OCI-LY3 (cell line): ENCODE measurements around the gene PLP2.

Experiments
- H2AFZ ChIP-seq: fragments of 200-600, 300-600 bp; shearing (Covaris generic); 2 replicates; pipeline ENCODE4 v1.6.0; 2014; ENCODE audit warnings: antibody characterized with exemption, low read depth, low read length
- H3K27ac ChIP-seq: fragments of 200-600, 300-600 bp; sonication (generic); 2 replicates; pipeline ENCODE4 v1.5.1; 2014; ENCODE audit warnings: mild to moderate bottlenecking, low read length, moderate library complexity, mixed read lengths
- H3K27me3 ChIP-seq: fragments of 200-600, 300-600 bp; sonication (generic); 2 replicates; pipeline ENCODE4 v1.6.1; 2014; ENCODE audit warnings: low read depth, low read length, mixed read lengths
- H3K36me3 ChIP-seq: fragments of 200-600, 300-600 bp; sonication (generic); replicated peaks from 2 replicates; pipeline ENCODE3; 2014; ENCODE audit warnings: low read depth, low read length, mixed read lengths
- H3K4me1 ChIP-seq: fragments of 300-600, 200-600 bp; sonication (generic); 2 replicates; pipeline ENCODE4 v1.6.1; 2014; ENCODE audit warnings: low read length, mixed read lengths
- H3K4me2 ChIP-seq: fragments of 200-600, 300-600 bp; sonication (generic); 2 replicates; pipeline ENCODE4 v1.6.1; 2014; ENCODE audit warnings: low read length, mixed read lengths
- H3K4me3 ChIP-seq: fragments of 300-600, 200-600 bp; sonication (generic); 2 replicates; pipeline ENCODE4 v1.5.1; 2014; ENCODE audit warnings: antibody characterized with exemption, mild to moderate bottlenecking, low read length, moderate library complexity
- H3K79me2 ChIP-seq: fragments of 300-600, 200-600 bp; shearing (Covaris generic); 2 replicates; pipeline ENCODE4 v1.6.1; 2014; ENCODE audit warnings: mild to moderate bottlenecking, low read length, mixed read lengths
- H3K9ac ChIP-seq: fragments of 300-600, 200-600 bp; shearing (Covaris generic); 2 replicates; pipeline ENCODE4 v1.6.0; 2014; ENCODE audit warnings: mild to moderate bottlenecking, low read length, moderate library complexity
- H3K9me3 ChIP-seq: fragments of 200-600, 300-600 bp; shearing (Covaris generic); 2 replicates; pipeline ENCODE4 v1.6.1; 2014; ENCODE audit warnings: low read length, mixed read lengths; ENCODE audit not compliant: insufficient read depth
- H4K20me1 ChIP-seq: fragments of 200-600, 300-600 bp; sonication (generic); 2 replicates; pipeline ENCODE4 v1.6.1; 2016; ENCODE audit warnings: low read length, mixed read lengths; ENCODE audit not compliant: insufficient read depth
- CTCF ChIP-seq: fragments of 200-600, 300-600 bp; sonication (generic); IDR thresholded peaks from 2 replicates; pipeline ENCODE4 v1.5.1; 2014; ENCODE audit warnings: antibody characterized with exemption, low read length, low read depth
- EZH2phosphoT487 ChIP-seq: fragments of 200-600 bp; shearing (Covaris generic); IDR thresholded peaks from 2 replicates; pipeline ENCODE4 v1.6.1; 2018; ENCODE audit warnings: antibody characterized with exemption, mixed run types, low read depth

PLP2 gene

GRCh38 chrX:49176421-49177326 lies 5.0 kb downstream of the PLP2 start:
- H3K27ac ChIP-seq = no peak overlapping the region
- TF ChIP-seq EZH2phosphoT487 = no peak
- no peak for TF ChIP-seq CTCF
- no peak overlapping the region for H3K9ac ChIP-seq
- H3K4me3 ChIP-seq = no peak overlapping the region
- H3K4me1 ChIP-seq = peaks cover 4% of the 10 kb centered on the region; the same call in 1 of the 2 replicates
- H4K20me1 ChIP-seq = 0 out of 2 replicates have a peak, but pooled peaks cover 6% of the 10 kb centered on the region
- peaks cover 8% of the 10 kb centered on the region for H3K36me3 ChIP-seq
- no peak overlapping the region for H2AFZ ChIP-seq
- no peaks in the 10 kb centered on the region for H3K9me3 ChIP-seq
- peaks cover 8% of the 10 kb centered on the region; the same call in 1 of the 2 replicates for H3K79me2 ChIP-seq
- no peaks in the 10 kb centered on the region for H3K27me3 ChIP-seq
- H3K4me2 ChIP-seq = no peak overlapping the region

GRCh38 chrX:49177338-49177833 lies 5.7 kb downstream of the PLP2 start:
- Histone ChIP-seq H3K9me3 (no peaks in the 10 kb centered on the region), H3K27me3 (no peaks in the 10 kb centered on the region), H3K27ac (no peak overlapping the region), H3K4me2 (no peak overlapping the region), H3K4me3 (no peak overlapping the region), H3K4me1 (peaks cover 4% of the 10 kb centered on the region; the same call in 1 of the 2 replicates), H2AFZ (no peak overlapping the region), H3K36me3 (peaks cover 9% of the 10 kb centered on the region), H4K20me1 (0 out of 2 replicates have a peak, but pooled peaks cover 6% of the 10 kb centered on the region), H3K9ac (no peak overlapping the region), H3K79me2 (peaks cover 8% of the 10 kb centered on the region; the same call in 1 of the 2 replicates)
- no peak for TF ChIP-seq EZH2phosphoT487
- peak; percentile 19; the same call in 1 of the 2 replicates for TF ChIP-seq CTCF

GRCh38 chrX:49177873-49178480 lies 6.3 kb downstream of the PLP2 start:
- H2AFZ ChIP-seq = no peak overlapping the region
- no peak overlapping the region for H3K27ac ChIP-seq
- H4K20me1 ChIP-seq = 0 out of 2 replicates have a peak, but pooled peaks cover 4% of the 10 kb centered on the region
- no peak overlapping the region for H3K4me2 ChIP-seq
- peaks cover 11% of the 10 kb centered on the region for H3K36me3 ChIP-seq
- no peaks in the 10 kb centered on the region for H3K9me3 ChIP-seq
- peaks cover 4% of the 10 kb centered on the region; the same call in 1 of the 2 replicates for H3K79me2 ChIP-seq
- TF ChIP-seq EZH2phosphoT487 (no peak), CTCF (no peak)
- H3K4me3 ChIP-seq = no peak overlapping the region
- no peak overlapping the region for H3K9ac ChIP-seq
- no peaks in the 10 kb centered on the region for H3K27me3 ChIP-seq
- H3K4me1 ChIP-seq = peaks cover 1% of the 10 kb centered on the region; the same call in 1 of the 2 replicates

- Histone ChIP-seq H3K36me3 (peaks cover 14% of the 10 kb centered on the region), H3K4me3 (no peak overlapping the region), H4K20me1 (no peaks in the 10 kb centered on the region), H3K4me1 (no peaks in the 10 kb centered on the region), H2AFZ (no peak overlapping the region), H3K4me2 (no peak overlapping the region), H3K27me3 (no peaks in the 10 kb centered on the region), H3K9ac (no peak overlapping the region), H3K27ac (no peak overlapping the region), H3K79me2 (no peaks in the 10 kb centered on the region), H3K9me3 (no peaks in the 10 kb centered on the region)
- no peak for TF ChIP-seq EZH2phosphoT487
- no peak for TF ChIP-seq CTCF
Measured at GRCh38 chrX:49178537-49178936, 6.8 kb downstream of the PLP2 start.
